Measurements from ENCODE around the gene CFHR2. TPM values are rescaled to one million over a fixed set of nuclear protein-coding genes. Genes with fewer than 3 reads are reported as not detected.

CFHR2 gene
- polyA plus RNA-seq, 4 donors: 0.19 to 0.81 TPM; not detected in 2

GRCh38 chr1:196997423-196997822 is 53.9 kb downstream of the CFHR2 start:
- no peak for DNase-seq (ENCODE audit: low read depth in 4 of 4, low spot score in 2 of 4)

DNA sequence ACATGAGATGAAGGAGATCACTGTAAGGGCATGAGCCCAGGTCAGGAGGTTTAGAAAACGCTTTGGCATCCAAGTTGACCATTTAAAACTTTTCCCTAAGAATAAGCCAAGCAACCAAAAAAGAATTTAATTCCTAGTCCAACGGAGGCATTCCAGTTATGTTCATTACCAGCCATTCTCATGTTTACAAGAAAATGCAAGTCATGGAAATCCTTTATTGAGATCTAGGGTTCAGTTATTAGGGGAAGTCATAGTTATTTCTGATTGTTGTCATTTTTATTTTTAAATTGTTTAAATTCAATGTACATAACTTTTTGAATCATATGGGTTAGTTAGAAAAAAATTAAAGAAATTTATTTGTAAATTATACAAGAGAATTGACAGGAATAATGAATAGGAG is 58.3 kb downstream of the CFHR2 start:
- DNase-seq (ENCODE audit: low read depth in 4 of 4, low spot score in 2 of 4): no peak

- no peak for DNase-seq (ENCODE audit: low read depth in 4 of 4, low spot score in 2 of 4)
Measured at GRCh38 chr1:197003132-197003531, 59.6 kb downstream of the CFHR2 start.

- DNase-seq (ENCODE audit: low read depth in 4 of 4, low spot score in 2 of 4): no peak
Measured at GRCh38 chr1:197008861-197009260, 65.3 kb downstream of the CFHR2 start.

Other genes with a start within 250 kb of the CFHR2 start
- gene CFHR3, start 168.9 kb upstream of the CFHR2 start, polyA plus RNA-seq (ENCODE audit: insufficient read length in 4 of 4): under 1 TPM; 0.20 to 0.69 (median 0.44) TPM
- 1 to 10 TPM in 1 of 4 donors, under 1 TPM in 2, not detected in 1; 0.37 to 4.3 (median 0.57) TPM for gene CFHR1, start 124.0 kb upstream of the CFHR2 start, polyA plus RNA-seq (ENCODE audit: insufficient read length in 4 of 4)
- not detected for gene CFHR4, start 55.7 kb upstream of the CFHR2 start, polyA plus RNA-seq (ENCODE audit: insufficient read length in 4 of 4)
- gene CFHR5, start 33.8 kb downstream of the CFHR2 start, polyA plus RNA-seq (ENCODE audit: insufficient read length in 4 of 4): not detected
- 1 to 10 TPM in 1 of 4 donors, not detected in 3; 1.2 TPM for gene F13B, start 123.5 kb downstream of the CFHR2 start, polyA plus RNA-seq (ENCODE audit: insufficient read length in 4 of 4)
- gene ASPM, start 202.9 kb downstream of the CFHR2 start, polyA plus RNA-seq (ENCODE audit: insufficient read length in 4 of 4): 10 to 100 TPM; 20.2 to 24.4 (median 21.0) TPM